ENCODE results near the gene SNRNP200.

DNA sequence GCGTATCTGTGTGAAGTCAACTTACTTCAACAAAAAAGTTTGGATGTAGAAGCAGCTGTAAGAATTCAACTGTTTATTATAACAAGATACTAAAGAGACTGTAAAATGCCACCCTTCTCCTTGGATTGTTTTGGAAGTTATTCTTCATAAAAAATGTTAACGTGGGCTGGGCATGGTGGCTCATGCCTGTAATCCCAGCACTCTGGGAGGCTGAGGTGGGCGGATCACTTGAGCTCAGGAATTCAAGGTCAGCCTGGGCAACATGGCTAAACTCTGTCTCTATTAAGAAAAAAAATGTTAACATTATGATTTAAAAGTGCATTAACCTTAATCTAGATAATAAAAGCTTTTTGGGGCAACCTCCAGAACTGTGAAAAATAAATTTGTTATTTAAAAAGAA, 31.6 kb downstream of the SNRNP200 start:
- TF ChIP-seq ZFP3 (CRISPR knock-in tag; IDR thresholded peaks at IDR 0.05) (no peak), CSDC2 (CRISPR knock-in tag; IDR thresholded peaks at IDR 0.05) (no peak), RARB (CRISPR knock-in tag; IDR thresholded peaks at IDR 0.05) (no peak), ZFP30 (CRISPR knock-in tag; IDR thresholded peaks at IDR 0.05) (no peak), TCF4 (CRISPR knock-in tag; IDR thresholded peaks at IDR 0.05; ENCODE audit: borderline replicate concordance) (no peak), ESRRG (CRISPR knock-in tag; IDR thresholded peaks at IDR 0.05) (no peak)
- TF ChIP-seq, protein P1, sequence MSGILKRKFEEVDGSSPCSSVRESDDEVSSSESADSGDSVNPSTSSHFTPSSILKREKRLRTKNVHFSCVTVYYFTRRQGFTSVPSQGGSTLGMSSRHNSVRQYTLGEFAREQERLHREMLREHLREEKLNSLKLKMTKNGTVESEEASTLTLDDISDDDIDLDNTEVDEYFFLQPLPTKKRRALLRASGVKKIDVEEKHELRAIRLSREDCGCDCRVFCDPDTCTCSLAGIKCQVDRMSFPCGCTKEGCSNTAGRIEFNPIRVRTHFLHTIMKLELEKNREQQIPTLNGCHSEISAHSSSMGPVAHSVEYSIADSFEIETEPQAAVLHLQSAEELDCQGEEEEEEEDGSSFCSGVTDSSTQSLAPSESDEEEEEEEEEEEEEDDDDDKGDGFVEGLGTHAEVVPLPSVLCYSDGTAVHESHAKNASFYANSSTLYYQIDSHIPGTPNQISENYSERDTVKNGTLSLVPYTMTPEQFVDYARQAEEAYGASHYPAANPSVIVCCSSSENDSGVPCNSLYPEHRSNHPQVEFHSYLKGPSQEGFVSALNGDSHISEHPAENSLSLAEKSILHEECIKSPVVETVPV (CRISPR knock-in tag; IDR thresholded peaks at IDR 0.05): no peak
- TF ChIP-seq, protein P2, sequence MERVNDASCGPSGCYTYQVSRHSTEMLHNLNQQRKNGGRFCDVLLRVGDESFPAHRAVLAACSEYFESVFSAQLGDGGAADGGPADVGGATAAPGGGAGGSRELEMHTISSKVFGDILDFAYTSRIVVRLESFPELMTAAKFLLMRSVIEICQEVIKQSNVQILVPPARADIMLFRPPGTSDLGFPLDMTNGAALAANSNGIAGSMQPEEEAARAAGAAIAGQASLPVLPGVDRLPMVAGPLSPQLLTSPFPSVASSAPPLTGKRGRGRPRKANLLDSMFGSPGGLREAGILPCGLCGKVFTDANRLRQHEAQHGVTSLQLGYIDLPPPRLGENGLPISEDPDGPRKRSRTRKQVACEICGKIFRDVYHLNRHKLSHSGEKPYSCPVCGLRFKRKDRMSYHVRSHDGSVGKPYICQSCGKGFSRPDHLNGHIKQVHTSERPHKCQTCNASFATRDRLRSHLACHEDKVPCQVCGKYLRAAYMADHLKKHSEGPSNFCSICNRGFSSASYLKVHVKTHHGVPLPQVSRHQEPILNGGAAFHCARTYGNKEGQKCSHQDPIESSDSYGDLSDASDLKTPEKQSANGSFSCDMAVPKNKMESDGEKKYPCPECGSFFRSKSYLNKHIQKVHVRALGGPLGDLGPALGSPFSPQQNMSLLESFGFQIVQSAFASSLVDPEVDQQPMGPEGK (CRISPR knock-in tag; IDR thresholded peaks at IDR 0.05; ENCODE audit: borderline replicate concordance): no peak
- TF ChIP-seq, protein P3, sequence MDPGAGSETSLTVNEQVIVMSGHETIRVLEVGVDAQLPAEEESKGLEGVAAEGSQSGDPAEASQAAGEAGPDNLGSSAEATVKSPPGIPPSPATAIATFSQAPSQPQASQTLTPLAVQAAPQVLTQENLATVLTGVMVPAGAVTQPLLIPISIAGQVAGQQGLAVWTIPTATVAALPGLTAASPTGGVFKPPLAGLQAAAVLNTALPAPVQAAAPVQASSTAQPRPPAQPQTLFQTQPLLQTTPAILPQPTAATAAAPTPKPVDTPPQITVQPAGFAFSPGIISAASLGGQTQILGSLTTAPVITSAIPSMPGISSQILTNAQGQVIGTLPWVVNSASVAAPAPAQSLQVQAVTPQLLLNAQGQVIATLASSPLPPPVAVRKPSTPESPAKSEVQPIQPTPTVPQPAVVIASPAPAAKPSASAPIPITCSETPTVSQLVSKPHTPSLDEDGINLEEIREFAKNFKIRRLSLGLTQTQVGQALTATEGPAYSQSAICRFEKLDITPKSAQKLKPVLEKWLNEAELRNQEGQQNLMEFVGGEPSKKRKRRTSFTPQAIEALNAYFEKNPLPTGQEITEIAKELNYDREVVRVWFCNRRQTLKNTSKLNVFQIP (CRISPR knock-in tag; IDR thresholded peaks at IDR 0.05; ENCODE audit: borderline replicate concordance, low read depth): no peak

Measured in SK-N-SH treated with all-trans-retinoic acid at 6 μM for 48 hours (cell line).